Activated T-cell treated with anti-CD3 and anti-CD28 coated beads for 24 hours (primary cell): ENCODE measurements around the gene HNRNPC.
A peak's percentile ranks its signal among the peaks of the same experiment; 100 is the strongest.
"Not testable (repeated sequence)": the region's sequence is repeated elsewhere in the genome, so short reads cannot be mapped to it uniquely, and the experiment has no call there.

Experiments
- DNase-seq: peaks from one replicate; pipeline ENCODE4 v3.0.0-alpha.2; 2020; ENCODE audit warnings: low read depth

The HNRNPC gene

GRCh38 chr14:21268617-21269251, 508 bp downstream of the HNRNPC start:
- peak; percentile 19 for DNase-seq

DNA sequence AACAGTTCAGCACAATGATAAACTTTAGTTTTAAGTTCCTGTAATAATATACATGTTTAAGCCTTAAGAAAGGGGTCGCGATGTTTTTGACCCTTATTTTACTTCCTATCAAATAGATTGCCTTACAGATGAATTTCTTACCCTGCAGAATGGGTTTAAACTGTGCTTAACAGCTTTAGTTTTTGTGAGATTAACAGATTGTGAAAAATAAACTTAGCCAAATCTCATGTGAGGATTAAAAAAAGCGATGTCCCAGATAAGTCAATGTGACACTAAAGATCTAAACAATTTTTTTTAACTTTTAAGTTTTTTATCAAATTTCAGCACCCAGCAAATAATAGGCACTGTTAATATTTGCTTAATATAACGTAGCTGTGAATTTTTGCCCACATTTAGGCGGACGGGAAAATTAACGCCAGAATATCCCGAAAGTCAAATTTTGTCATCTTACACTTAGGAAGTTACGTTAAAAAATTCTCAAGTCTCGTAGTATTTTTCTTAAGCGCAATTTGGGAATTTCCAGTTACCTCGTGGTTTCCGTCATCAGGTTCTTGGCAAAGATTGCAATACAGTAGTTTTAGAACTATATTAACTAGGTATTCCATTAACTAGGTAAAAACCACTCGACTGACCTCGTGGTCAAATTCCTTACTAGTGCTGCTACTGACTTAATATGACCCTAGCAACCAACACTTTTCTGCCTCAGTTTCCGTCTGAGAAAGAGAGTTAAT, 1.2 kb downstream of the HNRNPC start:
- DNase-seq = no peak

GRCh38 chr14:21267431-21267845, 1.8 kb downstream of the HNRNPC start:
- no peak for DNase-seq

- no peak for DNase-seq
These were observed 5.0 kb downstream of the HNRNPC start for GRCh38 chr14:21264025-21264801.

- DNase-seq = no peak
These were observed 5.8 kb downstream of the HNRNPC start for GRCh38 chr14:21263284-21264024.

GRCh38 chr14:21262410-21262809, 6.8 kb downstream of the HNRNPC start:
- no peak for DNase-seq

GRCh38 chr14:21261824-21262223, 7.4 kb downstream of the HNRNPC start:
- no peak for DNase-seq

DNA sequence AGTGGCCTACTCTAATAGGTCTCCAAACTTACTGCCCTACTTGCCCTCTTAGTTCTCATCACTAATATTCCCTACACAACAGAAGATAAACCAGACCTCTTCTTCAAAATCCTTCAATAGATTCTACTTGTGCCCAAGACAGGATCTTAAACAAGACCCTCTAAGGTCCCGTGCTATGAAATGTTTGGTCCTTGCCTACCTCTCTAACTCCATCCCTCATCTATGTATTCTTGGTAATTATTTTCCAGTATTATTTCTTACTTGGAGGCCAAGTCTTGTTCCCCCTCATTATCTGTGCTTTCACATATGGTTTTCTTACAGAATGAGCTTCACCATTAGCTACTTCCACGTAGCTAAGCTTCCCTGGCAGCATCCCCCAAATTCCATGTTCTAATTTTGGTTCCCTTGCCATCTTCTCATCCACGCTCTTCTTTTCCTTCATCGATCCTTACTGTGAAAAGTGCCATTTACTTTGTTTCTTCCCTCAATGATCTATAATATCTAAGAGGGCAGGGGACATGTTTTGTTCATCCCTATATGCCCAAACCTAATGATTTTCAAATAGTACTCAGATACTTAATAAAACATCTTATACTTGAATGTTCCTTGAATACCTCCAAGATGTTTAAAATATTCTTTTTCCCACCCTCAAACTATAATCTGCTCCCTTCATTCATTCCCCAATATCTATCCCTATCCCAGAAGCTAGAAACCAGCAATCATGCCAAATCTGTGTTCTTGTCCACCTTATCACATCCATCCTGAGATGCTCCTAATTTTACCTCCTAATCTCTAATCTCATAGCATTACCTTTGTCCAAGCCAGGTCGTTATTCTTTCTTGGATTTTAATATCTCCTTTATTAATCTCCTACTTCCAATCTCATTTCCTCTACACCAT, 10.1 kb downstream of the HNRNPC start:
- DNase-seq = no peak

DNA sequence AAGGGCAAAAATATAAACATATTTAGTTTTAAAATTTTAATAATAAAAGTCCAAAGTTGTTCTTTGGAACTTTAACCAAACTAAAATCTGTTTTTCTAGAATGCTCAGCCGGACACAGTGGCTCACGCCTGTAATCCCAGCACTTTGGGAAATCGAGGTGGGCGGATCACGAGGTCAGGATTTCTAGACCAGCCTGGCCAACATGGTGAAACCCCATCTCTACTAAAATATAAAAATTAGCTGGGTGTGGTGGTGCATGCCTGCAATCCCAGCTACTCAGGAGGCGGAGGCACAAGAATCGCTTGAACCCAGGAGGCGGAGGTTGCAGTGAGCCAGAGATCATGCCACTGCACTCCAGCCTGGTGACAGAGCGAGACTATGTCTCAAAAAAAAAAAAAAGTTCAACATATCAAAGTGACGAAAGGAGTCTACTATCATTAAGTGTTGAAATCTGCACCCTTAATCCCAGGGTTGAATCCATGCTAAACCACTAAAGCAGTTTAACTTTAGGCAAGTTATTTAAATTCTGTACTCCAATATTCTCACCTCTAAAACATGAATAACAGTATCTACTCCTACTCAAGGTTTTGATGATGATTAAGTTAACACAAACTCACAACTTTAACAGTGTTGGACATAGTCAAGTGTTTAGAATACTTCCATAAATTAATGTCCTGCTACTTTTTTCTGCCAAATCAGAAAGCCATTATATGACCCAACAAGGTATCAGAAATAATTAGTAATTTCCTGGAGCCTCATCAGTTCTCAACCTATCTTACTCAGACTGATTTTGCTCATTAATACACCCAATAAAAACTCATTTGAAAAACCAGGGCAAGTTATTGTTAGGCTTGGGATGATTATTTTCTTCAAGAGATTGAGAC, 11.0 kb downstream of the HNRNPC start:
- DNase-seq = no peak

GRCh38 chr14:21257394-21257909, 11.8 kb downstream of the HNRNPC start:
- DNase-seq = no peak

- DNase-seq = no peak
These were observed 12.5 kb downstream of the HNRNPC start for GRCh38 chr14:21256539-21257393.

- not testable (repeated sequence) for DNase-seq
These were observed 13.2 kb downstream of the HNRNPC start for GRCh38 chr14:21256102-21256447.

- no peak for DNase-seq
These were observed 13.7 kb downstream of the HNRNPC start for GRCh38 chr14:21255385-21256101.

DNA sequence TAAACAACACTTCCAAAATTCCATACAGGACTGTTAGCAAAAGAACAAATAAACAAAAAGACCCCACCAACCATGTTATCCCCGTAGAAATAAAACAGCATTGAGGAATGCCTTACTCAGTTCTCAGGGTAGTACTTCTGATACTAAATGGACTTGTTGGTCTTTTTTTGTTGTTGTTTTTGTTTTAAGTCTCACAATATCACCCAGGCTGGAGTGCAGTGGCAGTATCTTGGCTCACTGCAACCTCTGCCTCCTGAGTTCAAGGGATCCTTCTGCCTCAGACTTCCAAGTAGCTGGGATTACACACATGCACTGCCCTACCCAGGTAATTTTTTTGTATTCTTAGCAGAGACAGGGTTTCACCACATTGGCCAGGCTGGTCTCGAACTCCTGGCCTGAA, 17.1 kb downstream of the HNRNPC start:
- no peak for DNase-seq

GRCh38 chr14:21251215-21251614, 18.0 kb downstream of the HNRNPC start:
- no peak for DNase-seq

- DNase-seq = no peak
These were observed 20.4 kb downstream of the HNRNPC start for GRCh38 chr14:21248739-21249411.

- DNase-seq = no peak
These were observed 20.9 kb downstream of the HNRNPC start for GRCh38 chr14:21248338-21248737.

GRCh38 chr14:21245813-21246212, 23.4 kb downstream of the HNRNPC start:
- no peak for DNase-seq
